Left lung (tissue), 10 donors: Measurements from ENCODE around the gene POLR2L. TPM values are rescaled to one million over a fixed set of nuclear protein-coding genes. Genes with fewer than 3 reads are reported as not detected.

ENCODE experiments used
- ATAC-seq: fragments of 200-7000 bp; cut with Tn5 transposase; one replicate; pipeline ENCODE4 v1.9.1; 2020; ENCODE audit warnings: moderate library complexity
- DNase-seq, 4 donors: peaks; one replicate each; pipeline ENCODE4 v3.0.0-alpha.2; 2013 to 2020
- H3K27ac ChIP-seq, 2 donors: fragments of 200-600 bp; sonication (generic) in 1 of 2; one replicate each; pipeline versions ENCODE4 v1.5.0 to v1.8.0; 2020 to 2021
- H3K27me3 ChIP-seq, 2 donors: fragments of 200-600 bp; sonication (generic) in 1 of 2; one replicate each; pipeline versions ENCODE4 v1.5.0 to v1.8.0; 2020 to 2021
- H3K36me3 ChIP-seq, 2 donors: fragments of 200-600 bp; sonication (generic) in 1 of 2; one replicate each; pipeline versions ENCODE4 v1.5.0 to v1.8.0; 2020 to 2021
- H3K4me1 ChIP-seq, 2 donors: fragments of 200-600 bp; one replicate each; pipeline ENCODE4 v1.8.0; 2021
- H3K4me3 ChIP-seq, 2 donors: fragments of 200-600 bp; sonication (generic) in 1 of 2; one replicate each; pipeline versions ENCODE4 v1.5.0 to v1.8.0; 2020 to 2021; ENCODE audit warnings: mild to moderate bottlenecking in 1 of 2
- H3K9me3 ChIP-seq, 2 donors: fragments of 200-600 bp; sonication (generic) in 1 of 2; one replicate each; pipeline versions ENCODE4 v1.5.0 to v1.8.0; 2020 to 2021
- intact Hi-C, 2 donors: fragments of 100-400 bp; cut with DNase I; formaldehyde crosslinking; loops; one replicate each; pipeline versions ENCODE4 v1.11.2 to v1.14.2; 2022
- polyA plus RNA-seq, 6 donors: library from polyadenylated mRNA; unstranded; fragments of 120-200 nt; gene quantifications; one replicate each; pipeline ENCODE4 v1.2.1, GENCODE V29; 2013; ENCODE audit not compliant: insufficient read length in 6 of 6
- total RNA-seq, 2 donors: library from RNA; stranded (reverse); fragmentation: NEBNext Ultra II Directional; extraction: Animal tissue kit (Norgen Biotek cat#: 25700); gene quantifications; one replicate each; pipeline ENCODE4 v1.2.1, GENCODE V29; 2021
- TF ChIP-seq, protein P1 (sequence below), 2 donors: fragments of 200-600 bp; sonication (generic) in 1 of 2; IDR thresholded peaks; one replicate each; pipeline versions ENCODE4 v1.5.0 to v1.8.0; 2021; ENCODE audit warnings: antibody characterized with exemption in 2 of 2
- donor health status: DM: no; HTN: yes; CAD: no.
- donor health status: DM: no; HTN: no; CAD: no.

POLR2L gene
- total and polyA plus RNA-seq, 8 donors: 65.2 to 227 (median 103) TPM

DNA sequence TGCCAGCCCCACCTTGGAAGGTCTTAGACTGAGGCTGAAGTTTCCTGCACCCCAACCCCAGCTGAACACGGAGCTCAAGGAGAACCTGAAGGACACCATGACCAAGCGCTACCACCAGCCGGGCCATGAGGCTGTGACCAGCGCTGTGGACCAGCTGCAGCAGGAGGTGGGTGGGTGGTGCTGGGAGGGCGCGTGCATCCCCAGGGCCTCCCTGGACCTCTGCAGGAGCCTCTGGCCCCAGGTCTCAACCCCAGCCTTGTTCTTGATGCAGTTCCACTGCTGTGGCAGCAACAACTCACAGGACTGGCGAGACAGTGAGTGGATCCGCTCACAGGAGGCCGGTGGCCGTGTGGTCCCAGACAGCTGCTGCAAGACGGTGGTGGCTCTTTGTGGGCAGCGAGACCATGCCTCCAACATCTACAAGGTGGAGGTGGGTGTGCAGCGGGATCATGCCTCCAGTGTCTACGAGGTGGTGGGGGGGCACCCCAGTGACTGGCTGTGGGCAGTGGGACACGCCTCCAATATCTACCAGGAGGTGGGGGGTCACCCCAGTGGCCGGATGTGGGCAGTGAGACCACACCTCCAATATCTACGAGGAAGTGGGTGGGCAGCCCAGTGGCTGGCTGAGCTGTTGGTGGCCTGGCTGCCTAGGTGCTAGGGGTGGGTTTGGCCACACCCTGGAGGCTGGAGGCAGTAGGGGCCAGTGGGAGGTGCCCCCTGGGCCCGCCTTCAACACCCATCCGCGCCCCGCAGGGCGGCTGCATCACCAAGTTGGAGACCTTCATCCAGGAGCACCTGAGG, 4.9 kb downstream of the POLR2L start:
- Histone ChIP-seq H3K27ac (peak overlapping the region in 1 of 2 donors; percentile 13), H3K4me1 (peaks cover 21 to 76% of the 10 kb centered on the region in 2 donors), H3K36me3 (peaks cover 0 to 54% of the 10 kb centered on the region in 2 donors), H3K9me3 (no peaks in the 10 kb centered on the region), H3K4me3 (no peak overlapping the region), H3K27me3 (no peaks in the 10 kb centered on the region)
- ATAC-seq (no peak), DNase-seq (no peak)
- intact Hi-C loops: no loop called here
- TF ChIP-seq, protein P1, sequence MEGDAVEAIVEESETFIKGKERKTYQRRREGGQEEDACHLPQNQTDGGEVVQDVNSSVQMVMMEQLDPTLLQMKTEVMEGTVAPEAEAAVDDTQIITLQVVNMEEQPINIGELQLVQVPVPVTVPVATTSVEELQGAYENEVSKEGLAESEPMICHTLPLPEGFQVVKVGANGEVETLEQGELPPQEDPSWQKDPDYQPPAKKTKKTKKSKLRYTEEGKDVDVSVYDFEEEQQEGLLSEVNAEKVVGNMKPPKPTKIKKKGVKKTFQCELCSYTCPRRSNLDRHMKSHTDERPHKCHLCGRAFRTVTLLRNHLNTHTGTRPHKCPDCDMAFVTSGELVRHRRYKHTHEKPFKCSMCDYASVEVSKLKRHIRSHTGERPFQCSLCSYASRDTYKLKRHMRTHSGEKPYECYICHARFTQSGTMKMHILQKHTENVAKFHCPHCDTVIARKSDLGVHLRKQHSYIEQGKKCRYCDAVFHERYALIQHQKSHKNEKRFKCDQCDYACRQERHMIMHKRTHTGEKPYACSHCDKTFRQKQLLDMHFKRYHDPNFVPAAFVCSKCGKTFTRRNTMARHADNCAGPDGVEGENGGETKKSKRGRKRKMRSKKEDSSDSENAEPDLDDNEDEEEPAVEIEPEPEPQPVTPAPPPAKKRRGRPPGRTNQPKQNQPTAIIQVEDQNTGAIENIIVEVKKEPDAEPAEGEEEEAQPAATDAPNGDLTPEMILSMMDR (IDR thresholded peaks at IDR 0.05): no peak

GRCh38 chr11:836700-837099, 5.6 kb downstream of the POLR2L start:
- TF ChIP-seq, protein P1 (IDR thresholded peaks at IDR 0.05): no peak
- Histone ChIP-seq H3K27me3 (no peaks in the 10 kb centered on the region), H3K27ac (no peak overlapping the region), H3K9me3 (no peaks in the 10 kb centered on the region), H3K36me3 (peaks cover 0 to 54% of the 10 kb centered on the region in 2 donors), H3K4me1 (peaks cover 21 to 83% of the 10 kb centered on the region in 2 donors), H3K4me3 (no peak overlapping the region)
- intact Hi-C loops: no loop called here
- DNase-seq: no peak
- ATAC-seq: no peak

- Histone ChIP-seq H3K27me3 (peaks cover under 1 to 4% of the 10 kb centered on the region in 2 donors), H3K4me3 (no peak overlapping the region), H3K4me1 (peaks cover 20 to 83% of the 10 kb centered on the region in 2 donors), H3K36me3 (peaks cover 0 to 54% of the 10 kb centered on the region in 2 donors), H3K27ac (no peak overlapping the region), H3K9me3 (no peaks in the 10 kb centered on the region)
- no peak for ATAC-seq
- TF ChIP-seq, protein P1 (IDR thresholded peaks at IDR 0.05): no peak
- intact Hi-C loops: no loop called here
- DNase-seq: no peak
Measured at GRCh38 chr11:836274-836673, 6.1 kb downstream of the POLR2L start.

DNA sequence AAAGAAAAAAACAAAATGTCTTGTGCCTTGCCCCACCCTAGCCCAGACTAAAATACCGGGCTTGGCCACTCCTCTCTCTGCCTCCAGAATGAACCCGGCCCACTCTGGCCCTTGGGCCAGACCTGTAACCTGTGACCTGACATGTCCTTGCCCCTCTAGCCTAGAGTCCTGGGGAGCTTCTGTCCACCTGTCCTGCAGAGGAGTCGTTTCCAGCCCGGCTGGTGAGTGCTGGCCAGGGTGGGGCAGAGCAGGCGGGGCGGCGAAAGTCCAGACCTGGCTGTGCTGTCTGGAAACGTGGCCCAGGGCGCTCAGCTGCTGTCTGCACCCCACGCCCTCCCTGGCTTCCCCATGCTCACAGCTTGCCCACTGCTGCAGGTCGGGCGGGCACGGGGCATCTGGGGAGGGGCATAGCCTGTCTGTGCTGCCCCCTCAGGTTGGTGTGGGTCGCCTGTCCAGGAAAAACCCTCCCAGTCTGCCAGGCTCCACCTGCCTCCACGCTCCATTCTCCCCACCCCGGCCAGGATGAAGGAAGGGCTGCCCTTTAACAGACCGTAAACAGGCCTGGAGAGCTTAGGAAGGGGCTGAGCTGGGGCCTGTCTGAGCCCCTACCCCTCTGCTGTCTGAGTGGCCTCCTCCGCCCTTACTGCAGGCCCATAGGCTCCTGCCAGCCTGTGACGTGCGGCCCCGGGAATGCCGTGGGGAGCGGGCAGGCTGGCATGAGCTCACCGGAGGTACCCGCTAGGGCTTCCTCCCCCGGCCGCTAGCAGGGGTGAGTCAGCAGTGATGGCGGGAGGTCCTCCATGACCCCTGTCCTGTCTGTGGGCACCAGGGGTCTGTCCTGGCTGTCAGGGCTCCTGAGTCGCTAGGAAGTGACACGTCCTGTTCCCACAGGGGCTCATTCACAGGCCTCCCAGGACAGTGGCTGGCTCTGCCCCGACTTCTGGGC, 7.7 kb downstream of the POLR2L start:
- DNase-seq (peak in 3 of 4 donors; percentile 71 to 92 (median 83)), ATAC-seq (peak; percentile 61)
- H3K9me3 ChIP-seq: no peaks in the 10 kb centered on the region
- H3K4me1 ChIP-seq: peaks cover 31 to 83% of the 10 kb centered on the region in 2 donors
- H3K36me3 ChIP-seq: peaks cover 0 to 39% of the 10 kb centered on the region in 2 donors
- peak overlapping the region; percentile 83 to 89 for H3K27ac ChIP-seq
- peak overlapping the region; percentile 71 to 86 for H3K4me3 ChIP-seq
- TF ChIP-seq, protein P1 (IDR thresholded peaks at IDR 0.05): no peak
- H3K27me3 ChIP-seq: peaks cover 7 to 20% of the 10 kb centered on the region in 2 donors
- intact Hi-C loops: no loop called here
